Right lobe of liver (tissue), 4 donors: ENCODE results near the gene CDH2.

Experiments used
- POLR2A ChIP-seq: fragments of 450-650 bp; IDR thresholded peaks from one replicate; pipeline ENCODE4 v1.6.1; 2017; ENCODE audit warnings: antibody characterized with exemption, mild to moderate bottlenecking
- TF ChIP-seq, protein P1 (sequence below), 4 donors: fragments of 200-600 bp in 3 of 4; fragments of 450-650 bp in 1 of 4; IDR thresholded peaks; one replicate each; pipeline versions ENCODE4 v1.5.1 to v1.8.0; 2016 to 2022; ENCODE audit warnings: antibody characterized with exemption in 4 of 4, mild to moderate bottlenecking in 2 of 4
- donor health status: DM: no; HTN: no; CAD: no.
- donor health status: DM: no; HTN: no; CAD: no.
- donor health status: DM: no; HTN: yes; CAD: no.

DNA sequence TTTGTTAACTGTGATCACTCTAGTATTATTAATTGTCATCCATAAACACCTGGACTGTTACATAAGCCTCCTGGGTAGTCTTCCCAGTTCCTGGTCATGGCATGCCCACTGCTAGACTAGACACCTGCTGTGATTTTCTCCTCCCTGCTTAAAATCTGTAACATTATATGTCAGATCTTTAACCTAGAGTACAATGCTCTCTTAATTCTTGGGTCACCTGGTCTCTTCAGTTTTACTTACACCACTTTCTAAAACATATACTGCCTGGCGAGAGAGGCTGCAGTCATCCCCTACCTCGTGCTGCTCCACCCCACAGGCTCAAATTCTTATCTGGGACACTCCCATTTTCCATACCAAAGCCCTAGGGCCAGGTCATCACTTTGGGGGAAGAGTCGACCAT, 161.3 kb downstream of the CDH2 start:
- TF ChIP-seq, protein P1, sequence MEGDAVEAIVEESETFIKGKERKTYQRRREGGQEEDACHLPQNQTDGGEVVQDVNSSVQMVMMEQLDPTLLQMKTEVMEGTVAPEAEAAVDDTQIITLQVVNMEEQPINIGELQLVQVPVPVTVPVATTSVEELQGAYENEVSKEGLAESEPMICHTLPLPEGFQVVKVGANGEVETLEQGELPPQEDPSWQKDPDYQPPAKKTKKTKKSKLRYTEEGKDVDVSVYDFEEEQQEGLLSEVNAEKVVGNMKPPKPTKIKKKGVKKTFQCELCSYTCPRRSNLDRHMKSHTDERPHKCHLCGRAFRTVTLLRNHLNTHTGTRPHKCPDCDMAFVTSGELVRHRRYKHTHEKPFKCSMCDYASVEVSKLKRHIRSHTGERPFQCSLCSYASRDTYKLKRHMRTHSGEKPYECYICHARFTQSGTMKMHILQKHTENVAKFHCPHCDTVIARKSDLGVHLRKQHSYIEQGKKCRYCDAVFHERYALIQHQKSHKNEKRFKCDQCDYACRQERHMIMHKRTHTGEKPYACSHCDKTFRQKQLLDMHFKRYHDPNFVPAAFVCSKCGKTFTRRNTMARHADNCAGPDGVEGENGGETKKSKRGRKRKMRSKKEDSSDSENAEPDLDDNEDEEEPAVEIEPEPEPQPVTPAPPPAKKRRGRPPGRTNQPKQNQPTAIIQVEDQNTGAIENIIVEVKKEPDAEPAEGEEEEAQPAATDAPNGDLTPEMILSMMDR (IDR thresholded peaks at IDR 0.05), result no peak
- no peak for TF ChIP-seq POLR2A
